ENCODE results near the gene PELI3.

GRCh38 chr11:66428933-66429332 lies 37.8 kb upstream of the PELI3 start:
- no peak for TF ChIP-seq CTCF (IDR thresholded peaks at IDR 0.05)
- TF ChIP-seq POLR2A (IDR thresholded peaks at IDR 0.05) = no peak
- TF ChIP-seq EP300 (IDR thresholded peaks at IDR 0.05) = no peak

Data from stomach (tissue), 4 donors.